CD4-positive, alpha-beta T cell treated with Interleukin-6 for 4 hours (primary cell): ENCODE measurements around the gene TRIM13.
"Not testable (repeated sequence)": the region's sequence is repeated elsewhere in the genome, so short reads cannot be mapped to it uniquely, and the experiment has no call there.

Experiments
- DNase-seq: peaks from one replicate; pipeline ENCODE4 v3.0.0-alpha.2; 2020; ENCODE audit warnings: mixed read lengths

Gene TRIM13

GRCh38 chr13:49998714-49999624 is 2.1 kb downstream of the TRIM13 start:
- no peak for DNase-seq

- no peak for DNase-seq
These were observed 4.4 kb downstream of the TRIM13 start for GRCh38 chr13:50001287-50001686.

- DNase-seq: no peak
These were observed 9.7 kb downstream of the TRIM13 start for GRCh38 chr13:50006426-50007135.

- DNase-seq: no peak
These were observed 14.6 kb downstream of the TRIM13 start for GRCh38 chr13:50011461-50011860.

- no peak for DNase-seq
These were observed 15.7 kb downstream of the TRIM13 start for GRCh38 chr13:50012396-50013169.

- DNase-seq: no peak
These were observed 17.5 kb downstream of the TRIM13 start for GRCh38 chr13:50014386-50014785.

- no peak for DNase-seq
These were observed 18.4 kb downstream of the TRIM13 start, which contains the start of gene KCNRG for GRCh38 chr13:50015258-50015657. Gene KCNRG (plus strand): TSS chr13:50015444. CDS start chr13:50015494, 50 bp downstream.

GRCh38 chr13:50015750-50016149 is 18.9 kb downstream of the TRIM13 start:
- DNase-seq: no peak

GRCh38 chr13:50016444-50016843 is 19.6 kb downstream of the TRIM13 start:
- DNase-seq: no peak

- no peak for DNase-seq
These were observed 21.0 kb downstream of the TRIM13 start for GRCh38 chr13:50017819-50018218.

- DNase-seq: no peak
These were observed 28.6 kb downstream of the TRIM13 start for GRCh38 chr13:50025436-50025835.

GRCh38 chr13:50026788-50027473 is 30.1 kb downstream of the TRIM13 start:
- DNase-seq: no peak

GRCh38 chr13:50030315-50030714 is 33.5 kb downstream of the TRIM13 start:
- DNase-seq: no peak

GRCh38 chr13:50033725-50034124 is 36.9 kb downstream of the TRIM13 start:
- no peak for DNase-seq

GRCh38 chr13:50037788-50038187 is 40.9 kb downstream of the TRIM13 start:
- no peak for DNase-seq

- DNase-seq: no peak
These were observed 41.4 kb downstream of the TRIM13 start for GRCh38 chr13:50038266-50038665.

GRCh38 chr13:50052478-50052877 is 55.6 kb downstream of the TRIM13 start:
- no peak for DNase-seq

GRCh38 chr13:50053844-50054243 is 57.0 kb downstream of the TRIM13 start:
- no peak for DNase-seq

GRCh38 chr13:50055454-50055853 is 58.6 kb downstream of the TRIM13 start:
- no peak for DNase-seq

- DNase-seq: no peak
These were observed 63.9 kb downstream of the TRIM13 start for GRCh38 chr13:50060718-50061117.

GRCh38 chr13:50062336-50062735 is 65.5 kb downstream of the TRIM13 start:
- DNase-seq: not testable (repeated sequence)

GRCh38 chr13:50065712-50066111 is 68.9 kb downstream of the TRIM13 start:
- DNase-seq: no peak
